Measurements from ENCODE around the gene PFKFB2.

- TF ChIP-seq EZH2 (IDR thresholded peaks at IDR 0.05): no peak
- TF ChIP-seq CTCF (IDR thresholded peaks at IDR 0.05): no peak
Observed at GRCh38 chr1:207006083-207006482, 47.0 kb upstream of the PFKFB2 start.

Measured in neural progenitor cell (in vitro differentiated cells).